ENCODE results near the gene MAST3.

MAST3 gene

GRCh38 chr19:18191640-18192062 lies 94.1 kb downstream of the MAST3 start:
- no peak for DNase-seq (ENCODE audit: low read depth)

GRCh38 chr19:18192673-18193387 lies 95.3 kb downstream of the MAST3 start, which contains the start of gene MPV17L2:
Gene MPV17L2, plus strand, starts transcription at chr19:18193218. Its CDS starts 64 bp downstream, at chr19:18193282.
- DNase-seq (ENCODE audit: low read depth): peak; percentile 97

- DNase-seq (ENCODE audit: low read depth): no peak
Observed at GRCh38 chr19:18193388-18194180, 96.0 kb downstream of the MAST3 start.

GRCh38 chr19:18194181-18194530 lies 96.6 kb downstream of the MAST3 start:
- no peak for DNase-seq (ENCODE audit: low read depth)

GRCh38 chr19:18194554-18195238 lies 97.1 kb downstream of the MAST3 start:
- no peak for DNase-seq (ENCODE audit: low read depth)

GRCh38 chr19:18196511-18196845 lies 98.9 kb downstream of the MAST3 start:
- no peak for DNase-seq (ENCODE audit: low read depth)

- no peak for DNase-seq (ENCODE audit: low read depth)
Observed at GRCh38 chr19:18197306-18197705, 99.7 kb downstream of the MAST3 start.

GRCh38 chr19:18197941-18198340 lies 100.4 kb downstream of the MAST3 start:
- DNase-seq (ENCODE audit: low read depth): no peak

GRCh38 chr19:18198374-18198773 lies 100.8 kb downstream of the MAST3 start:
- no peak for DNase-seq (ENCODE audit: low read depth)

All from CMK (cell line).